Kidney capillary endothelial cell (primary cell): ENCODE measurements around the gene FBXL7.

Source experiments
- DNase-seq: peaks from one replicate; pipeline ENCODE4 v3.0.0-alpha.2; 2018; ENCODE audit warnings: low spot score

FBXL7 gene

DNA sequence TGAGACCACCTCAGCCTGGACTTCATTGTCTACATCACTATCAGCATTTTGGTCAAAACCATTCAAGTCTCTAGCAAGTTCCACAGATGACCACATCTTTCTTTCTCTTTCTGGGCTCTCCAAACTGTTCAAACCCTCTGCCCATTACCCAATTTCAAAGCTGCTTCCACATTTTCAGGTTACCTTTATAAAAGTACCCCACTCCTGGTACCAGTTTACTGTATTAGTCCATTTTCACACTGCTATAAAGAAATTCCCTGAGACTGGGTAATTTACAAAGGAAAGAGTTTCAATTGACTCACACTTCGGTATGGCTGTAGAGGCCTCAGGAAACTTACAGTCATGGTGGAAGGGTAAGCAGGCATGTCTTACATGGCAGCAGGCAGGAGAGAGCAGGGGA, 84.5 kb downstream of the FBXL7 start:
- no peak for DNase-seq

DNA sequence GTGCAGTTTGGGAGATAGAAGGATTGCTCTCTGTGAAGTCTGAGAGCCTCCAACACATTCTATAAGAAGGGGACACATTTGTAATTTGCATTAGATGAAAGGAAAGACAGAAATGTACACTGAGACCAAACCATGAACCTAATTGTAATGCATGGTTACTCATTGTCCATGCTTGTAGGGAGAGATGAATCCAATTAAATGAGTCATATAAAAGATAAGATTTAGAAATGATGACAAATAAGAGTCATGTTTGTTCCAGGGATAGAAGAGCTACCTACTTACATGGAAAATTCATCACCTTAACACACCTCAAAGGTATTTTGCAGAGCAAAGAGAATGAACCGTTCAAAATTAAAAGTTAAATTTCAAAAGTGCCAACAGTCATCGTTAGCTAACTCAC, 85.1 kb downstream of the FBXL7 start:
- DNase-seq, result no peak

DNA sequence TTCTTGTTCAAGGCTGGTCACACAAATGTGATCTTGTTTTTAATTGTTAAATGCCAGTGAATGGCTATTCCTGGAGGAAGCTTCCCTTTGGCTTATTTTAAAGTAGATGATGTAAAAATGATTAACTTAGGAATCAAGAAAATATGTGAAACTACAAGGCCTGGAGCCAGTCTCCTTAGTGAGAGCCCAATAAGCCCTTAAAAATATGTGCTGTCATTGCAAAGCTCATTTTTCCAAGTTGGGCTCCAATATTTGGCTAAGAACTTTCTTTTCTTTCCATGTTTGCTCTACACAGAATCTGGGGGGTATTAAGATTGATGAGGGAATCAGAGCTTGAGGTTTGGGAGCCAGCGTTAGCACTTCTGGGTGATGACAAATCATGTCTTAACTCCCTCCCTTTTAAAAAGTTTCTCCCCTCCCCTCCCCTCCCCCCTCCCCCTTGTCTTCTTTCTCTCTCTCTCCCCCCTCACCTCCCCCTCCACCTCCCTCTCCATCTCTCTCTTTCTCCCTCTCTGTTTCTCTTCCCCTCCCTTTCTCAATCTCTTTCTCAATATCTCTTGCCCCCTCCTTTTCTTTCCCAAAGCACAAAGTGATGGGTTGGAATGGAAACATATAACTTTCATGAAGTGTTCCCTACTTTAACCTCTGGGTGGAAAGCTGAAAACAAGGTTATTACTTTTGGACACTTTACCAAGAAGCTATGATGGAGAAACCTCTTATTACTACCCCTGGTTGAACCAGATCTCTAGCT, 86.0 kb downstream of the FBXL7 start:
- DNase-seq, result no peak

DNA sequence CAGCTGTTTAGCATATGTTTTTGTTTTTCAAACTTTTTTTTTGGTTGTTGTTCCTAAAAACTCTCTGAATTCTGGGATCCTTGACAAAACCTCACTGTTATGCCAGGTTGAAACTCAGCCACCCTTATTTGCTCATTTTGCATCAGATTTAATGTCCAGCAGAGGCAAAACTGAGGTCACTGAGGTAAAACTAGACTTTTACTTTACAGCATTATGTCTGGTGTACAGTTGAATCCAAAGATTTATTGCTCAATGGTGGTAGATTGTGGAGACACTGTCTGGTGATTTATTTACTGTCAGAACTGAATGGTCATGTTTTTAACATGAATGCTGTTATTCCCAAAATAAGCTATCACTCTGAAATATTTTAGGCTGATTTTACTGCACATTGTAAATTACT, 87.9 kb downstream of the FBXL7 start:
- DNase-seq, result no peak

DNA sequence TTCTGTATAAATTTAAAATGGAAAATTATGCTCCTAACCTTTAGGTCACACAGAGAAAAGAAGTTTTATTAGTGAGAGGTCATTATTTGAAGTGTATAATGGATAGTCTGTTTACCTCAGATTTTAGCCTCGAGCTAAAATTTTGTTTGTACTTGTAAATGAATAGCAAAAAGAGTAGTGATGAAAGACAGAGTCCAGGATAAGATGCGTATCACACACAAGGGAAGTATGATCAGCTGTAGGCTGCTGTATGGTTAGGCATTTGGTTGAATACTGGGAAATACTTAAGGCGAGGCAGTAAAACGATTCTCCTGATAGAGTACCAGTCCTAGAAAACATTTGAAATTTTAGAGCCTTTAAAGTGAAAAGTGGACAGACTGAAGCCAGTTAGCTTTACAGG, 92.7 kb downstream of the FBXL7 start:
- DNase-seq, result no peak

DNA sequence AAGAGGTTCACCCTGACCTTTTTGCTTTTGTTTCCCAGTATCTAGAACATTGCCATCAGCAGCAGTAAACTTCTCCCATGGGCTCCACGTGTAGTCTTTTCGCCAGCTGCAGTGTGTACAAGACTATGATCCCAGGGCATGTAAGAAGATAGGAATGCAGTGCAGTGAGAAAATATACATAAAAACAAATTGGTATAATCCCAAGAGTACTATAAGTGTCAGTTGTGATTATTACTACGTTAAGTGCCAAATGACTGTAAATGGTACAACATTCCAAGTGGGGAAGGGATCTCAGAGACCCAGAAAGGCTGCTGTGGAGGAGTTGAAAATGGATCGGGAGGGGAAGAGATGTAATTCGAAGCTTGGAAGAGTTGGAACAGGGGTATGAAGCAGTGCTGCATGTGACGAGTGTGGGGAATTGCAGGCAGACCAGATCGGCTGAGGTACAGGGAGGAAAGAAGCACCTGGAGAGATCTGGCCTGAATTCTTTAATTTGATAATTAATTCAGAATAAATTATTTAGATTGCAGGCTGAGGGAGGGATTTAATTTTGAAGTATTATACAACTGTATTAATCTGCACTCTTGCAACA, 95.1 kb downstream of the FBXL7 start:
- no peak for DNase-seq

DNA sequence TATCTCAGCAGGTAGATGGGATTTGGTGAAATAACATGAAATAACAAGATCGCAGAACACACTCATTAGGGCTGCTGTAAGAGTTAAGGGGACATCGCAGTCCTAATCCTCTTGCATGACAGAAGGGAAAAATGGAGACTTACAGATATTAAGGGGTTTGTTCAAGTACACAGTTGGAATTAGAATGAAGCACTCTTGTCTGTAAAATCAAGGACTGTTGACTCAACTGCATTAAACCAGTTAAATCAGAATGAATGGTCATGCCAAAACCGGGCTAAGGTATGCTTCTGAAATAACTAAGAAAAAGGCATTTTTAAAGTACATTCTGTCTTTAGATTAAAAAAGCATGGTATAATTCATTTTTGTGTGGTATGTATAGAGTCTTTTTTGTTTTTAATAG, 95.9 kb downstream of the FBXL7 start:
- no peak for DNase-seq

DNA sequence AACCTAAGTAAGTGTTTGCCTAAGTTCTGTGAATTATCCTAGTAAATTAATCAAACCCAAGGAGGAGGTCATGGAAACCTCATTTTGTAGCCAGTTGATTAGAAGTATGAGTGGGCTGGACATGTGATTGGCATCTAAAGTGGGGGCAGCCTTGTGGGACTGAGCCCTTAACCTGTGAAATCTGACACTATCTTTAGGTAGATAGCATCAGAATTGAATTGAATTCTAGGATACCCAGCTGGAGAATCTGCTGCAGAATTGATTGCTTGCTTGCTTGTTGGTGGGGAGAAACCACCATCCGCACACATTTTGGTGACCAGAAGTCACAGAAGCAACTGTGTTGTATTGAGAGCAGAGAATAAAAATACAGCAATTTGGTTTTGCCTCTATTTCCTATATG, 97.0 kb downstream of the FBXL7 start:
- DNase-seq, result no peak

DNA sequence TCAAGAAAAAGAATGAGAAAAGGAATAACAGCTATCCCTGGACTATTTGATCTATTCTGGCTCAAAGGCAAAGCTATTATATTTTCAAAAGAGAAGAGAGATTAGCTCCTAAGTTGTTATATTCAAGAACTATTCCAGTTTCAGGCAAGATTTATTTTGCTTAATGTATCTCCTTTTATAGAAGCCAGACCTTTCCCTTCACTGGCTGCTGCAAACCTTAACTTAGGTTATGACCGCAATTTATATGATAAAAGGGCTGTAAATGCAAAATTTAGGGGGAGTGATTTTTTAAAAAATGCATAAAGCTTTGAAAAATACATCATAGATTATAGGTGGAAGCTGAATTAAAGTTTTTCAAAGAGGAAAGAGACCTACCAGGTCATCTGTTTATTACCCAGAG, 97.8 kb downstream of the FBXL7 start:
- DNase-seq, result no peak

DNA sequence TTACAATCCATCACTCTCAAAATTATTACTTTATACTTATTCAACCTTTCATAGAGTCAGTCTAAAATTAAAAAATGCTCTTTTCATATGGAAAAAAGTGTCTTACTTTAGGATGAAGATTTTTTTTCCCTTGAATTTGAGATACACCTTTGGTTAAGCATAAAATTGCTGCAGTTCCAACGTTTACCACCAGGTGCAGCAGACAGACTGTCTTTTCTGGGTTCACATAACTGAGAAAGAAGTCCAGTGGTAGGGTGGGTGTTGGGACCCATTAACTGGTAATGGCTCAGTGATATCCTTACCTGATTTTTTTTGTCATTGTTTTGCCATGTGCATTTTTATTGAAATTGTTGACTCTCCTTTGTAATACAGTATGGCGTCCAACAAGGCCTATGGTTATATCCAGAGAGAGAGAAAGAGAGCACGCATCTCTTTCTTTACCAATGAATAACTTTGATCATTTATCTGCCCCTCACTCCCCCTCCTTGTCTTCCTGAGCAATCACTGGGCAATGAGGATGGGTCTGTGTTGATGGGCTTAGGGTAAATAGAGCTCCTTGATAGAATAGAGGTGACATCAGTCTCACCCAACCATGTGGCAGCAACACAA, 98.4 kb downstream of the FBXL7 start:
- DNase-seq, result peak; percentile 12

DNA sequence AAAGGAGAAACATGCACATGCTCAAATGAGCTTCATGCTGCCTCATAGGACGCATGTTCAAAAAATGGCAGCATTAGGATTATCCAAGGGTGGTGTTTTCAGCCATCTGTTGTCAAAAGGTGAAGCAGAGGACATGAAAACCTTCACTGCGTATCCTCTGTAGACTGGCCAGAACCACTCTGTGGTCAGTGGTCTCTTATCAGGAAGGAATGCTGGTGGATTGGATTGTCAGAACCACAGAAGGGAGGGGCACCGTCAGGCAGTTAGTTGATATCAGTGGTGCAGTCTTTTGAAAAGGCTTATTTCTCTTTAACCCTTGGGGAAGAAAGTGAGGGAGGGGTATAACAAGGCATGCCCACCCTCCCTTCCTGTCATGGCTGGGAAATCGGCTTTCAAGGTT, 100.1 kb downstream of the FBXL7 start:
- no peak for DNase-seq

DNA sequence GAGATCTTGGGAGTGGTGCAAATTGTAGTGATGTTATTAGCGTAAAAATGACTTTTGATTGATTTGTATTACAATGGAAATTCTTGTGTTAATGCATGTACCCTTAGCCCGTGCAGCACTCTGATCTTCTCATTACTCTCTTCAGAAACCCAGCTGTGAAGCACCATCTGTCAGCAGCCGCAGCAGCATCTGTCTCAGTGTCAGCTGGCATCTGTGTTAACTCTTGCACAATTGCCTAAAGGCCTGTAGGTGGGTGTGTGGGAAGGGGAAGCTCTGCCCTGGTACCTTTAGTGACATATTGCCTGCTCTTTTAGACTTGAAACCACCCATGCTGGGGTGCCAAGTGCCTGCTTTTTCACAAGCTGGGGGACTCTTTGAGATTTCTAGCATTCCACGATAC, 101.3 kb downstream of the FBXL7 start:
- no peak for DNase-seq

DNA sequence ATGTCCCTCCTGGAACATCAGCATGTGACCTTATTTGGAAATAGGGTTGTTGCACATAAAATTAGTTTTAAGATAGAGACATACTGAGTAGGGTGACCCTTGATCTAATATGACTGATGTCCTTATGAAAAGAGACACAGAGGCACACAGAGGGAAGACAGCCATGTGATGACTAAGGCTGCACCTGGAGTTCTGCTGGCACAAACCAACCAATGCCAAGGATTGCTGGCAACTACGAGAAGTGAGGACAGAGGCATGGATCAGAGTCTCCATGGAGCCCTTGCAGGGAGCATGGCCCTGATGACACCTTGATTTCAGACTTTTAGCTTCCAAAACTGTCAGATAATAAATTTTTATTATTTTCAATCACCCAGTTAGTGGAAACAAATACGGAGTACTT, 101.9 kb downstream of the FBXL7 start:
- no peak for DNase-seq

DNA sequence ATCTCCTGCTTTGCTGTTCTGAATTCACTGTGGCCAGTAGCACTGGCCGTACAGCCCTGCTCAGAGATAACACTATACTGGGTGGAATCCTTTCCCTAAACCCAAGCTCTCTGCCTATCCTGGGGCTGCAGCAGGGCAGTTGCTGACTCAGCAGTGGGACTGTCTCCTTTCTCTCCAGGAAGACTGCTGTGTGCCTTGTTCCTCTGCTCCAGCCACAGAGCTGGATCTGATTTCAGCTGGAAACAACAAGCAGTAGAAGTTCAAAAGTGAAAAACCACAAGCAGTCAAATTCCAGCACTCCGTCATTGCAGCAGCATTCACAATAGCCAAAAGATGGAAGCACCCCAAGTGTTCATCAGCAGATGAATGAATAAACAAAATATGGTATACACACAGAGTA, 105.0 kb downstream of the FBXL7 start:
- no peak for DNase-seq

DNA sequence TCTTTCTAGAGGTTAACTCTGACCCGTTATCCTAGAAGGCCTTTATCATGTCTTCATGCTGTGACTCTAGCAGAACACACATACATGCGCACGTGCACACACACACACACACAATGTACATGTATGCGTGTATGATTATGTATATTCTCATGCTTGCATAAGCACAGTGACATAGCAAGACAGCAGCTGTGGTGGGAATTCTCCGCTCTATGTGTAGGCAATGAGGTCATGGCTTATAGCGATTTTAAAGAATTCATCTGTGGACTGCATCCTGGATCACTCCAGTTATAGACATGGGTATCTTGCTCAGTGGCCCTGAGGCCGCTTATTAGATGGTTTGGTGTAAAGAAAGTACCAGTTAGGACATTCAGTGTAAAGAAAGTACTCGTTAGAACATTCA, 106.2 kb downstream of the FBXL7 start:
- DNase-seq, result peak; percentile 6

DNA sequence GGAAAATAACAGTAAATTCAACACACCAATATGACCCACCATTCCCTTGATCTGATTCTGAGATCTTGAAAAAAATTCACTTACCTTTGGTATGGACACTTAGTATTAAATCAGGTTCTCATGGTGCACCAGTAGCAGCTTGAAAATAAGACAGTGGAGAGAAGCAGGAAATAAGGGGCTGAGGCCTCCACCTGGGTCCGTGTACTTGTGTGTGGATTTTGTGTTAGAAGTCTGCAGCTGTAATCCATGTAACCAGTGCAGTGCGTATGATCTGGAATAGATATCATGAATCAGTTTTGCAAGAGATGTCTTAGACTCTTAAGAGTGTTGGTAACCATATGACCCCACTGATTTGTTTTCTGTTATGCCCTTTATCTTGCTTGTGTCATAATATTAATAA, 107.1 kb downstream of the FBXL7 start:
- no peak for DNase-seq

DNA sequence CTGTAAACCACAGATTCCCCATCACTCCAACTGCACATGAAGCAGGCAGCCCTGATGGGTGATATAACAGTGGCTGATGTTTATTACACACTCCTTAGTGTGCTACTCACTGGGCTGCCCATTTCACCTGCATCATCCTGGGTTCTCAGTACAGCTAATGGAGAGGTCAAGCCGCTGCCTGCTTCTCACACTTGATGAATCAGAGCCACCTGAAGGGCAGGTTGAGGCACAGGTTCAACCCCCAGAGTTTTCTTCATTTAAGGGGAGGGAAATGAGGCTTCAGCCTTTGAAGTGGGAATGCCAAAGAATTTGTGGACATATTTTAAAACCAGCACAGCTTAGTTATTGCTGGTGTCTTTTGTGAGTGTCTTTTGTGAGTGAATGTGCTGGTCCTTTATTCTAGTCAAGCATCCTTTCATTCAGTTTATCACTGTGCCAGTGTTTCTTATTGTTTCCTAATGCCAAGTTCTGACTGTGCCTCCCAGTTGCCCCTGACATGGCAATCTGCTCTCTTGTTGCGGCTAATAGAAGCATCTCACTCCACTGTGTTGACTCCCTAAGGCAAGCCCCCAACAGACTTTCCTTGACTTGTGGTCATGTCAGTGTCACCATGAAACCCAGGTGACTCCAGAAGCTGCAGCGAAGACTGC, 109.2 kb downstream of the FBXL7 start:
- DNase-seq, result no peak

DNA sequence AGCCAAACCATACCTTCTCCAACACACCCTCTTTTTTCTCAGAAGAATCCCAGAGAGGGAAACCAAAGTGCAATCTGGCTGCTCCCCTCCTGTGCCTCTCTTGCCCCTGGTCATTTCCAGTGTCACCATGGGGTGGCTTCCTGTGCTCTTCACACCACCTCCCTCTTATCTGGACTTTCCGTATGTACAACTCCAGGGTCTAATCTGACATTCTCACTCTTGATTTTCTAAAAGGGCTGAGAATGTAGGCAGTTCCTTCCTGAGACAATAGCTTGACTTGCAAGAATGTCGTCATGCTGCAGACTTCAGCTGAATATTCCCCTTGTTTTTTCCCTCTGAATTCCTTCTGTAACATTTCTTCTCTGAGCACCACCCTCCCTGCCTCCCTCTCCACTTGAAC, 110.2 kb downstream of the FBXL7 start:
- DNase-seq, result no peak

DNA sequence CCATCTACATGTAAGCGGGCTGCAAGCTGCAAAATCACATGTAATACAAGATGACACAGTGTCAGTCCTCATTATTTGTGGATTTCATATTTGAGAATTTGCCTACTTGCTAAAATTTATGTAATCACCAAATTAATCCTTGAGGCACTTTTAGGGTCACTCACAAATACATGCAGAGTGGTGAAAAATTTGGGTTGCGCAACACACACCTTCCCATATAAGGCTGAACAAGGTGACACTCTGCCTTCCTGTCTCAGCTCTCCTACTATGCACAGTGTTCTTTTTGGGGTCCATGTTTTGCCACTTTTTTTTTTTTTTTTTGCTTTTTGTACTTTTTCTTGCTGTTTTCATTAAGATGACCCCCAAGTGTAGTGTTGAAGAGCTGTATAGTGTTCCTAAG, 111.0 kb downstream of the FBXL7 start:
- no peak for DNase-seq

DNA sequence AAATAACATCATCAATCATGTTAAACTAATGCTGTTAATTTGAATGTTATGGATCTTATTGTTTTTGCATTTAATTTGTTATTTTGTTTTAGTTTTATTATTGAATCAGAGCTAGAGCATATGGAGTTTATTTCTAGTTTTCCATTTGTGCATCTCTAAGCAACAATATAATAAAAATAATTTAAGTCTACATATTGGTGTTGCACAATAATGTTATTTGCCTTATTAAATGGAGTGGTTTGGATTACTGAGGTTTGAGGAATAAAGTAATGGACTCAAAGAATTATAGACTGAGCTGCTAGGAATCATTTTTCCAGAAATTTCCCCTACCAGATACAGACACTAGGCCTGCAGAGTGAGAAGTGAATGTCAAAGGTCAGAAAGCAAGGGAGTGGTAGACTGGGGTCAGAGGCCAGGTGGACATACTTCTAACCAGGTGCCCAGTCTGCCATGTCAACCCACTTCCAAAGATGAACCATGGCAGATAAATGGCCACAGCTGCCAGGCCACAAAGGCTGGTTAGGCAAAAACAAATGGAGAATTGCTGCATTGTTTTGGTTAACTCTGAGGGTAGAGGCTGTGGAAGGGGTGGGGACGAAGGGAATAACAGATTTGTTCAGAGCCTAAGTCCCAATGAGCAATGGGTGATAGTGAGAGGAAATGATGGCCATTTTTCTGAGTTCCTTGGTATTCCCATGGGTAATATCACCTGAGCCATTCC, 113.1 kb downstream of the FBXL7 start:
- no peak for DNase-seq

DNA sequence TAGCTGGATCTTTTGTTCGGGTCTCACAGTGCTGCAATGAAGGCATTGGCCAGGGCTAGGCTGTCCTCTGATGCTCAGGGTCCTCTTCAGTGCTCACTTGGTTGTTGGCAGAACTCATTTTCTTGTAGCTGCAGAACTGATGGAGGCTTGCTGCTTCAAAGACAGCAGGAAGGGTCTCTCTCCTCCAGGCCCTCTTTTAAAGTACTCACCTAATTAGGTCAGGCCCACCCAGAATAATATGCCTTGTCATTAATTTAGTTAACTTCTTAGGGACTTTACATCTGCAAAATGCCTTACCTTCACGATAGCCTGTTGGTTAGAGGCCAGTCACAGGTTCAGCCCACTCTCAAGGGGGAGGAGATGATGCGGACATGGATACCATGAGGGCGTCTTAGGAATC, 114.7 kb downstream of the FBXL7 start:
- no peak for DNase-seq

DNA sequence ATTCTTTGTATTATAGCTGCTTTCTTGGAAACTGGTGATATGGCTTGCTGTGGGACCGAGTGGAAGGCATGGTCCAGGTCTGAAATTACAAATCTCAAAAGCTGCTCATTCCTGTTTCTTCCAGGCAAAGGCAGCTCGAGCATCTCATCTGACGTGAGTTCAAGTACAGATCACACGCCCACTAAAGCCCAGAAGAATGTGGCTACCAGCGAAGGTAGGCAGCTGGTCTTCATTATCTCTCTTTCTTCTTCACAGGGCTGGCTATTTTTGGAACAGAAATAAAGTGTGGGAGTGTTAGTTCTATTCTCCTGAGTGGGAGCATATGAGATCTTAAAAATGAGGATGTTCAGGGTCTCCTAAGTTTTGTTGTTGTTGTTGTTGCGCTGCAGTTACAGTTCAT, 115.9 kb downstream of the FBXL7 start:
- DNase-seq, result no peak

DNA sequence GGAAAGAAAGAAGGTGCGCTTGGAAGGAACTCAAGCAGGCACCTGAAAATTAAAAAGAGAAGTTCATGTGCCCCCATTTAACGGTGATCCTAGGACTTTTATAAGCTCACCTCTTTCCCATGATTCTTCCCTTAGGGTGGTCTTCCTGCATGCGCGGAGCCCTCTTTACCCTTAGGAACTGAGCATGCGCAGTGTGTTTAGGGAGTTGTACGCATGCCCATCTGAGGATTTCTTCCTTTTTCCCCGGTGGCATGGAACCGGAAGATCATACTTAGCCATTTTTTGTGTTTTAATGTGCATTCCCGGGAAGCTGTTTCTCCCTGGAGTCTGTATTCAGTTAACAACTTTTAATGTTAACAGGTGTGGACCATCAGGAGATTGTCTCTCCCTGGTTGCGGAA, 119.0 kb downstream of the FBXL7 start:
- DNase-seq, result no peak
